Muscle layer of duodenum (tissue), 2 donors: ENCODE data around the gene VWC2L.

Experiments
- H3K27ac ChIP-seq: one replicate; pipeline ENCODE4 v1.7.0; 2013; ENCODE audit warnings: mild to moderate bottlenecking, low read length
- H3K27me3 ChIP-seq: one replicate; pipeline ENCODE4 v1.7.0; 2013; ENCODE audit warnings: low read depth, mild to moderate bottlenecking, control low read depth, low read length
- H3K36me3 ChIP-seq, 2 donors: one replicate each; pipeline ENCODE4 v1.7.0; 2013; ENCODE audit warnings: low read length in 2 of 2, control low read depth in 1 of 2, mild to moderate bottlenecking in 1 of 2; ENCODE audit not compliant: insufficient read depth in 2 of 2, control insufficient read depth in 1 of 2
- H3K4me1 ChIP-seq, 2 donors: one replicate each; pipeline ENCODE4 v1.7.0; 2013; ENCODE audit warnings: low read length in 2 of 2, mild to moderate bottlenecking in 2 of 2, control low read depth in 1 of 2, moderate library complexity in 1 of 2; ENCODE audit not compliant: insufficient read depth in 2 of 2, control insufficient read depth in 1 of 2
- H3K4me3 ChIP-seq, 2 donors: one replicate each; pipeline ENCODE4 v1.7.0; 2013; ENCODE audit warnings: low read length in 2 of 2, low read depth in 1 of 2, mild to moderate bottlenecking in 1 of 2
- H3K9me3 ChIP-seq, 2 donors: one replicate each; pipeline ENCODE4 v1.7.0; 2013; ENCODE audit warnings: low read length in 2 of 2, control low read depth in 1 of 2, mild to moderate bottlenecking in 1 of 2; ENCODE audit not compliant: control insufficient read depth in 1 of 2
- donor health status: healthy.

VWC2L gene

GRCh38 chr2:214410918-214411554 is at the start of gene VWC2L:
Gene VWC2L (plus strand): TSS chr2:214411054. CDS start chr2:214414194, 3,140 bp downstream.
- H3K9me3 ChIP-seq, result no peaks in the 10 kb centered on the region
- H3K4me3 ChIP-seq, result no peak within 1 kb of the TSS
- H3K36me3 ChIP-seq, result no peaks in the 10 kb centered on the region
- H3K27me3 ChIP-seq, result no peaks in the 10 kb centered on the region
- no peaks in the 10 kb centered on the region for H3K4me1 ChIP-seq
- no peak within 1 kb of the TSS for H3K27ac ChIP-seq

- Histone ChIP-seq H3K36me3 (no peaks in the 10 kb centered on the region), H3K27me3 (no peaks in the 10 kb centered on the region), H3K4me3 (no peak overlapping the region), H3K27ac (no peak overlapping the region), H3K9me3 (peaks cover 0 to 6% of the 10 kb centered on the region in 2 donors), H3K4me1 (no peaks in the 10 kb centered on the region)
Observed at GRCh38 chr2:214361116-214361515, 49.7 kb upstream of the VWC2L start.

GRCh38 chr2:214365549-214365948 is 45.3 kb upstream of the VWC2L start:
- no peaks in the 10 kb centered on the region for H3K27me3 ChIP-seq
- H3K9me3 ChIP-seq, result no peaks in the 10 kb centered on the region
- H3K4me3 ChIP-seq, result no peak overlapping the region
- no peaks in the 10 kb centered on the region for H3K4me1 ChIP-seq
- H3K27ac ChIP-seq, result no peak overlapping the region
- H3K36me3 ChIP-seq, result no peaks in the 10 kb centered on the region

- Histone ChIP-seq H3K4me3 (no peak overlapping the region), H3K27ac (no peak overlapping the region), H3K9me3 (no peaks in the 10 kb centered on the region), H3K36me3 (no peaks in the 10 kb centered on the region), H3K4me1 (no peaks in the 10 kb centered on the region), H3K27me3 (no peaks in the 10 kb centered on the region)
Observed at GRCh38 chr2:214367171-214367570, 43.7 kb upstream of the VWC2L start.

GRCh38 chr2:214376618-214377285 is 34.1 kb upstream of the VWC2L start:
- no peaks in the 10 kb centered on the region for H3K4me1 ChIP-seq

GRCh38 chr2:214377286-214377624 is 33.6 kb upstream of the VWC2L start:
- H3K4me3 ChIP-seq, result no peak overlapping the region
- no peaks in the 10 kb centered on the region for H3K27me3 ChIP-seq
- no peak overlapping the region for H3K27ac ChIP-seq
- H3K9me3 ChIP-seq, result no peaks in the 10 kb centered on the region
- no peaks in the 10 kb centered on the region for H3K36me3 ChIP-seq
- no peaks in the 10 kb centered on the region for H3K4me1 ChIP-seq

More at GRCh38 chr2:214376618-214377285, 34.1 kb upstream of the VWC2L start:
- Histone ChIP-seq H3K27me3 (no peaks in the 10 kb centered on the region), H3K9me3 (no peaks in the 10 kb centered on the region), H3K36me3 (no peaks in the 10 kb centered on the region), H3K4me3 (no peak overlapping the region), H3K27ac (no peak overlapping the region)

- Histone ChIP-seq H3K4me3 (no peak overlapping the region), H3K9me3 (no peaks in the 10 kb centered on the region), H3K27ac (no peak overlapping the region), H3K27me3 (no peaks in the 10 kb centered on the region), H3K36me3 (no peaks in the 10 kb centered on the region), H3K4me1 (no peaks in the 10 kb centered on the region)
Observed at GRCh38 chr2:214378455-214379103, 32.3 kb upstream of the VWC2L start.

GRCh38 chr2:214379227-214379626 is 31.6 kb upstream of the VWC2L start:
- Histone ChIP-seq H3K9me3 (no peaks in the 10 kb centered on the region), H3K36me3 (no peaks in the 10 kb centered on the region), H3K4me1 (no peaks in the 10 kb centered on the region), H3K4me3 (no peak overlapping the region), H3K27ac (no peak overlapping the region), H3K27me3 (no peaks in the 10 kb centered on the region)

- H3K4me1 ChIP-seq, result no peaks in the 10 kb centered on the region
- no peaks in the 10 kb centered on the region for H3K9me3 ChIP-seq
- H3K27me3 ChIP-seq, result no peaks in the 10 kb centered on the region
- no peak overlapping the region for H3K27ac ChIP-seq
- no peaks in the 10 kb centered on the region for H3K36me3 ChIP-seq
- H3K4me3 ChIP-seq, result no peak overlapping the region
Observed at GRCh38 chr2:214380681-214381080, 30.2 kb upstream of the VWC2L start.

GRCh38 chr2:214382229-214382628 is 28.6 kb upstream of the VWC2L start:
- H3K9me3 ChIP-seq, result no peaks in the 10 kb centered on the region
- no peaks in the 10 kb centered on the region for H3K4me1 ChIP-seq
- no peak overlapping the region for H3K4me3 ChIP-seq
- H3K27me3 ChIP-seq, result no peaks in the 10 kb centered on the region
- H3K36me3 ChIP-seq, result no peaks in the 10 kb centered on the region
- H3K27ac ChIP-seq, result no peak overlapping the region

- no peaks in the 10 kb centered on the region for H3K27me3 ChIP-seq
- no peak overlapping the region for H3K4me3 ChIP-seq
- no peak overlapping the region for H3K27ac ChIP-seq
- no peaks in the 10 kb centered on the region for H3K4me1 ChIP-seq
- H3K9me3 ChIP-seq, result no peaks in the 10 kb centered on the region
- H3K36me3 ChIP-seq, result no peaks in the 10 kb centered on the region
Observed at GRCh38 chr2:214386720-214387119, 24.1 kb upstream of the VWC2L start.
